HPDE6-E6E7 (cell line): ENCODE data around the gene PGGT1B.
"Not testable (repeated sequence)": the region's sequence is repeated elsewhere in the genome, so short reads cannot be mapped to it uniquely, and the experiment has no call there.

Experiments used
- DNase-seq: peaks from one replicate; pipeline ENCODE4 v3.0.0; 2011; ENCODE audit warnings: missing footprints; ENCODE audit errors: extremely low spot score

PGGT1B gene

GRCh38 chr5:115257981-115258380 lies 4.7 kb downstream of the PGGT1B start:
- no peak for DNase-seq

- not testable (repeated sequence) for DNase-seq
These were observed 13.3 kb downstream of the PGGT1B start for GRCh38 chr5:115249379-115249778.

- no peak for DNase-seq
These were observed 16.2 kb downstream of the PGGT1B start for GRCh38 chr5:115246361-115246991.

GRCh38 chr5:115243412-115243811 lies 19.3 kb downstream of the PGGT1B start:
- no peak for DNase-seq

- DNase-seq: no peak
These were observed 20.6 kb downstream of the PGGT1B start for GRCh38 chr5:115241881-115242642.

- no peak for DNase-seq
These were observed 25.6 kb downstream of the PGGT1B start for GRCh38 chr5:115237066-115237465.

GRCh38 chr5:115236599-115236998 lies 26.1 kb downstream of the PGGT1B start:
- DNase-seq: no peak

- no peak for DNase-seq
These were observed 31.1 kb downstream of the PGGT1B start for GRCh38 chr5:115231598-115231997.

GRCh38 chr5:115229606-115230005 lies 33.1 kb downstream of the PGGT1B start:
- DNase-seq: no peak

GRCh38 chr5:115227281-115227680 lies 35.4 kb downstream of the PGGT1B start:
- DNase-seq: no peak

- DNase-seq: no peak
These were observed 48.1 kb downstream of the PGGT1B start for GRCh38 chr5:115214541-115214940.

GRCh38 chr5:115209279-115209678 lies 53.4 kb downstream of the PGGT1B start:
- DNase-seq: no peak

GRCh38 chr5:115202952-115203351 lies 59.7 kb downstream of the PGGT1B start:
- no peak for DNase-seq

GRCh38 chr5:115196161-115196560 lies 66.5 kb downstream of the PGGT1B start:
- DNase-seq: no peak

GRCh38 chr5:115194676-115195075 lies 68.0 kb downstream of the PGGT1B start:
- no peak for DNase-seq

GRCh38 chr5:115193295-115193694 lies 69.4 kb downstream of the PGGT1B start:
- no peak for DNase-seq

- DNase-seq: no peak
These were observed 70.6 kb downstream of the PGGT1B start for GRCh38 chr5:115192098-115192497.

GRCh38 chr5:115191474-115192031 lies 71.1 kb downstream of the PGGT1B start:
- no peak for DNase-seq

GRCh38 chr5:115190388-115190787 lies 72.3 kb downstream of the PGGT1B start:
- DNase-seq: no peak

- DNase-seq: no peak
These were observed 72.8 kb downstream of the PGGT1B start for GRCh38 chr5:115189866-115190265.

- no peak for DNase-seq
These were observed 75.9 kb downstream of the PGGT1B start for GRCh38 chr5:115186794-115187193.

- no peak for DNase-seq
These were observed 77.9 kb downstream of the PGGT1B start for GRCh38 chr5:115184770-115185169.

GRCh38 chr5:115181757-115182156 lies 80.9 kb downstream of the PGGT1B start:
- DNase-seq: no peak
